OCI-LY7 (cell line): ENCODE data around the gene OR1K1.

Experiments used
- CTCF ChIP-seq: fragments of 200-600 bp; sonication (generic); conservative IDR thresholded peaks from 2 replicates; pipeline ENCODE4 v1.5.1; 2014; ENCODE audit warnings: mild to moderate bottlenecking, antibody characterized with exemption, low read length, moderate library complexity, mixed read lengths
- EZH2phosphoT487 ChIP-seq: fragments of 200-600 bp; sonication (generic); IDR thresholded peaks from 2 replicates; pipeline ENCODE4 v1.6.1; 2018; ENCODE audit warnings: low read depth, borderline replicate concordance, mild to moderate bottlenecking, mixed run types, antibody characterized with exemption, low read length, moderate library complexity, mixed read lengths

GRCh38 chr9:122806661-122807060, 6.7 kb downstream of the OR1K1 start:
- TF ChIP-seq CTCF (no peak), EZH2phosphoT487 (no peak)
